A673 (cell line): ENCODE data around the gene ZGLP1.

ENCODE experiments used
- EZH2 ChIP-seq: fragments of 200-600 bp; sonication (generic); IDR thresholded peaks from 2 replicates; pipeline ENCODE4 v1.6.1; 2017; ENCODE audit warnings: borderline replicate concordance, low read depth, mild to moderate bottlenecking, mixed read lengths, antibody characterized with exemption, low read length; ENCODE audit not compliant: poor library complexity, severe bottlenecking
- TF ChIP-seq, protein P1 (sequence below): fragments of 300-800, 200-600 bp; sonication (generic); conservative IDR thresholded peaks from 2 replicates; pipeline ENCODE4 v1.5.1; 2017; ENCODE audit warnings: low read depth, mild to moderate bottlenecking, antibody characterized with exemption, low read length, moderate library complexity, mixed read lengths

- TF ChIP-seq, protein P1, sequence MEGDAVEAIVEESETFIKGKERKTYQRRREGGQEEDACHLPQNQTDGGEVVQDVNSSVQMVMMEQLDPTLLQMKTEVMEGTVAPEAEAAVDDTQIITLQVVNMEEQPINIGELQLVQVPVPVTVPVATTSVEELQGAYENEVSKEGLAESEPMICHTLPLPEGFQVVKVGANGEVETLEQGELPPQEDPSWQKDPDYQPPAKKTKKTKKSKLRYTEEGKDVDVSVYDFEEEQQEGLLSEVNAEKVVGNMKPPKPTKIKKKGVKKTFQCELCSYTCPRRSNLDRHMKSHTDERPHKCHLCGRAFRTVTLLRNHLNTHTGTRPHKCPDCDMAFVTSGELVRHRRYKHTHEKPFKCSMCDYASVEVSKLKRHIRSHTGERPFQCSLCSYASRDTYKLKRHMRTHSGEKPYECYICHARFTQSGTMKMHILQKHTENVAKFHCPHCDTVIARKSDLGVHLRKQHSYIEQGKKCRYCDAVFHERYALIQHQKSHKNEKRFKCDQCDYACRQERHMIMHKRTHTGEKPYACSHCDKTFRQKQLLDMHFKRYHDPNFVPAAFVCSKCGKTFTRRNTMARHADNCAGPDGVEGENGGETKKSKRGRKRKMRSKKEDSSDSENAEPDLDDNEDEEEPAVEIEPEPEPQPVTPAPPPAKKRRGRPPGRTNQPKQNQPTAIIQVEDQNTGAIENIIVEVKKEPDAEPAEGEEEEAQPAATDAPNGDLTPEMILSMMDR: peak; percentile 87
- no peak for TF ChIP-seq EZH2
These were observed 50.3 kb downstream of the ZGLP1 start for GRCh38 chr19:10259162-10259905.
